ENCODE results near the gene NPBWR2.

GRCh38 chr20:64098471-64099013 is 8.8 kb downstream of the NPBWR2 start:
- no peak for TF ChIP-seq CTCF (IDR thresholded peaks at IDR 0.05; ENCODE audit: low read length)
- TF ChIP-seq EZH2 (IDR thresholded peaks at IDR 0.05; ENCODE audit: borderline replicate concordance, low read length), result no peak
